H9 (cell line): ENCODE data around the gene ATF3. TPM values are rescaled to one million over a fixed set of nuclear protein-coding genes. Genes with fewer than 3 reads are reported as not detected.

Experiments
- DNase-seq: peaks from one replicate; pipeline ENCODE4 v3.0.0-alpha.2; 2017
- H2AFZ ChIP-seq: one replicate; pipeline ENCODE4 v1.6.1; 2013; ENCODE audit warnings: mild to moderate bottlenecking, low read length, control low read depth, moderate library complexity
- H2AK5ac ChIP-seq: 2 replicates; pipeline ENCODE4 v1.6.1; 2013; ENCODE audit warnings: low read length, control low read depth, mixed read lengths; ENCODE audit not compliant: insufficient read length
- H2BK120ac ChIP-seq: one replicate; pipeline ENCODE4 v1.6.1; 2013; ENCODE audit warnings: low read depth, mild to moderate bottlenecking, low read length, control low read depth, inconsistent platforms; ENCODE audit not compliant: poor library complexity, severe bottlenecking
- H2BK12ac ChIP-seq: 2 replicates; pipeline ENCODE4 v1.6.1; 2013; ENCODE audit warnings: low read length, control low read depth, mixed read lengths, low read depth; ENCODE audit not compliant: insufficient read length
- H2BK15ac ChIP-seq: 2 replicates; pipeline ENCODE4 v1.6.1; 2013; ENCODE audit warnings: low read depth, low read length, control low read depth
- H2BK20ac ChIP-seq: one replicate; pipeline ENCODE4 v1.6.1; 2013; ENCODE audit warnings: low read depth, mild to moderate bottlenecking, low read length, control low read depth, inconsistent platforms; ENCODE audit not compliant: poor library complexity, severe bottlenecking
- H2BK5ac ChIP-seq: 2 replicates; pipeline ENCODE4 v1.6.1; 2013; ENCODE audit warnings: low read length, control low read depth, mixed read lengths; ENCODE audit not compliant: insufficient read length
- H3K14ac ChIP-seq: 2 replicates; pipeline ENCODE4 v1.6.1; 2013; ENCODE audit warnings: low read length, control low read depth; ENCODE audit not compliant: insufficient read depth
- H3K18ac ChIP-seq: 2 replicates; pipeline ENCODE4 v1.6.1; 2013; ENCODE audit warnings: low read depth, mild to moderate bottlenecking, mixed read lengths, low read length, control low read depth; ENCODE audit not compliant: insufficient read length
- H3K23ac ChIP-seq: 2 replicates; pipeline ENCODE4 v1.6.1; 2013; ENCODE audit warnings: low read length, control low read depth, mixed read lengths, low read depth; ENCODE audit not compliant: insufficient read length
- H3K23me2 ChIP-seq: 2 replicates; pipeline ENCODE4 v1.6.1; 2013; ENCODE audit warnings: low read depth, mild to moderate bottlenecking, mixed read lengths, low read length, control low read depth; ENCODE audit not compliant: insufficient read length, poor library complexity, severe bottlenecking
- H3K27ac ChIP-seq: 2 replicates; pipeline ENCODE4 v1.5.1; 2013; ENCODE audit warnings: low read length, control low read depth, mixed read lengths, low read depth; ENCODE audit not compliant: insufficient read length
- H3K27me3 ChIP-seq: 2 replicates; pipeline ENCODE4 v1.6.1; 2013; ENCODE audit warnings: low read length, control low read depth, inconsistent platforms; ENCODE audit not compliant: insufficient read depth
- H3K4ac ChIP-seq: 2 replicates; pipeline ENCODE4 v1.6.1; 2013; ENCODE audit warnings: low read depth, mild to moderate bottlenecking, control low read depth, inconsistent platforms, low read length, moderate library complexity
- H3K4me1 ChIP-seq: 2 replicates; pipeline ENCODE4 v1.6.1; 2013; ENCODE audit warnings: low read length, control low read depth, inconsistent platforms; ENCODE audit not compliant: insufficient read depth
- H3K4me2 ChIP-seq: 2 replicates; pipeline ENCODE4 v1.6.1; 2013; ENCODE audit warnings: low read length, control low read depth, mixed read lengths; ENCODE audit not compliant: insufficient read length, insufficient read depth
- H3K56ac ChIP-seq: 2 replicates; pipeline ENCODE4 v1.6.1; 2013; ENCODE audit warnings: low read depth, mild to moderate bottlenecking, mixed read lengths, low read length, control low read depth; ENCODE audit not compliant: insufficient read length
- H3K79me1 ChIP-seq: 2 replicates; pipeline ENCODE4 v1.6.1; 2013; ENCODE audit warnings: low read depth, mild to moderate bottlenecking, moderate library complexity, low read length, control low read depth, inconsistent platforms; ENCODE audit not compliant: insufficient read depth, poor library complexity, severe bottlenecking
- H3K79me2 ChIP-seq: 2 replicates; pipeline ENCODE4 v1.6.1; 2013; ENCODE audit warnings: low read length, control low read depth, inconsistent platforms; ENCODE audit not compliant: insufficient read depth
- H3K9ac ChIP-seq: 2 replicates; pipeline ENCODE4 v1.6.1; 2013; ENCODE audit warnings: low read length, control low read depth, mixed read lengths; ENCODE audit not compliant: insufficient read length; ENCODE audit errors: extremely low read depth
- H3K9me3 ChIP-seq: one replicate; pipeline ENCODE4 v1.6.1; 2013; ENCODE audit warnings: low read depth, low read length, inconsistent platforms; ENCODE audit not compliant: control insufficient read depth
- H3T11ph ChIP-seq: one replicate; pipeline ENCODE4 v1.6.1; 2013; ENCODE audit warnings: mild to moderate bottlenecking, low read length, control low read depth, inconsistent platforms
- H4K20me1 ChIP-seq: one replicate; pipeline ENCODE4 v1.6.1; 2013; ENCODE audit not compliant: control insufficient read depth, insufficient read length, insufficient read depth
- H4K5ac ChIP-seq: 2 replicates; pipeline ENCODE4 v1.6.1; 2013; ENCODE audit warnings: low read depth, mild to moderate bottlenecking, mixed read lengths, low read length, control low read depth; ENCODE audit not compliant: insufficient read length
- H4K8ac ChIP-seq: replicated peaks from 2 replicates; pipeline ENCODE4 v1.6.1; 2013; ENCODE audit warnings: low read length, control low read depth, mixed read lengths, low read depth; ENCODE audit not compliant: insufficient read length
- H4K91ac ChIP-seq: 2 replicates; pipeline ENCODE4 v1.6.1; 2013; ENCODE audit warnings: low read depth, mild to moderate bottlenecking, moderate library complexity, mixed read lengths, low read length, control low read depth; ENCODE audit not compliant: insufficient read length
- H3K27ac Mint-ChIP-seq, 3 experiments: 2 replicates in 2 of 3; 3 replicates in 1 of 3; pipeline ENCODE4 v1.8.0; 2020 to 2021; ENCODE audit warnings: mixed read lengths in 3 of 3, mild to moderate bottlenecking in 1 of 3, moderate library complexity in 1 of 3
- H3K27me3 Mint-ChIP-seq: 2 replicates; pipeline ENCODE4 v1.8.0; 2021; ENCODE audit warnings: low read depth, mild to moderate bottlenecking, moderate library complexity, mixed read lengths
- H3K36me3 Mint-ChIP-seq, 3 experiments: 2 replicates in 2 of 3; 3 replicates in 1 of 3; pipeline ENCODE4 v1.8.0; 2020 to 2021; ENCODE audit warnings: low read depth in 3 of 3, mixed read lengths in 3 of 3; ENCODE audit not compliant: insufficient read depth in 1 of 3
- H3K4me1 Mint-ChIP-seq, 2 experiments: 2 replicates each; pipeline ENCODE4 v1.8.0; 2020; ENCODE audit warnings: mixed read lengths in 2 of 2
- H3K4me3 Mint-ChIP-seq, 2 experiments: 2 replicates in 1 of 2; 3 replicates in 1 of 2; pipeline ENCODE4 v1.8.0; 2020 to 2021; ENCODE audit warnings: mild to moderate bottlenecking in 2 of 2, mixed read lengths in 2 of 2, moderate library complexity in 1 of 2
- H3K9me3 Mint-ChIP-seq, 2 experiments: 2 replicates in 1 of 2; 3 replicates in 1 of 2; pipeline ENCODE4 v1.8.0; 2020; ENCODE audit warnings: mild to moderate bottlenecking in 2 of 2, mixed read lengths in 2 of 2, moderate library complexity in 1 of 2
- WGBS: extraction: QIAGEN DNeasy Blood & Tissue Kit; methylation state at CpG from one replicate; pipeline ENCODE4 v1.1.7; 2013; ENCODE audit warnings: missing lambda C conversion rate, low lambda C conversion rate, mixed read lengths; ENCODE audit not compliant: insufficient read length; ENCODE audit errors: extremely low coverage; 5-methylcytosine and 5-hydroxymethylcytosine counted together
- total RNA-seq: library from RNA; stranded (reverse); gene quantifications from 2 replicates; pipeline ENCODE4 v1.2.1, GENCODE V29; 2021
- TF ChIP-seq, protein P1 (sequence below): fragments of 200-600 bp; sonication (generic); conservative IDR thresholded peaks from 3 replicates; pipeline ENCODE4 v1.8.0; 2021; ENCODE audit warnings: antibody characterized with exemption, mild to moderate bottlenecking

The ATF3 gene
- total RNA-seq, 1 experiment from 2014 or later, result 14.7 TPM

GRCh38 chr1:212583643-212584042 lies 24.9 kb upstream of the ATF3 start:
- TF ChIP-seq, protein P1, sequence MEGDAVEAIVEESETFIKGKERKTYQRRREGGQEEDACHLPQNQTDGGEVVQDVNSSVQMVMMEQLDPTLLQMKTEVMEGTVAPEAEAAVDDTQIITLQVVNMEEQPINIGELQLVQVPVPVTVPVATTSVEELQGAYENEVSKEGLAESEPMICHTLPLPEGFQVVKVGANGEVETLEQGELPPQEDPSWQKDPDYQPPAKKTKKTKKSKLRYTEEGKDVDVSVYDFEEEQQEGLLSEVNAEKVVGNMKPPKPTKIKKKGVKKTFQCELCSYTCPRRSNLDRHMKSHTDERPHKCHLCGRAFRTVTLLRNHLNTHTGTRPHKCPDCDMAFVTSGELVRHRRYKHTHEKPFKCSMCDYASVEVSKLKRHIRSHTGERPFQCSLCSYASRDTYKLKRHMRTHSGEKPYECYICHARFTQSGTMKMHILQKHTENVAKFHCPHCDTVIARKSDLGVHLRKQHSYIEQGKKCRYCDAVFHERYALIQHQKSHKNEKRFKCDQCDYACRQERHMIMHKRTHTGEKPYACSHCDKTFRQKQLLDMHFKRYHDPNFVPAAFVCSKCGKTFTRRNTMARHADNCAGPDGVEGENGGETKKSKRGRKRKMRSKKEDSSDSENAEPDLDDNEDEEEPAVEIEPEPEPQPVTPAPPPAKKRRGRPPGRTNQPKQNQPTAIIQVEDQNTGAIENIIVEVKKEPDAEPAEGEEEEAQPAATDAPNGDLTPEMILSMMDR, result no peak
- Histone ChIP-seq H3K9ac (no peak overlapping the region), H2BK5ac (no peak overlapping the region), H3K18ac (no peak overlapping the region), H2AFZ (no peak overlapping the region), H3K79me2 (no peaks in the 10 kb centered on the region), H3K23me2 (no peaks in the 10 kb centered on the region), H3K23ac (no peak overlapping the region), H3K27ac (no peak overlapping the region), H3K4me2 (no peak overlapping the region), H4K8ac (no peak overlapping the region), H3K27me3 (no peaks in the 10 kb centered on the region), H4K91ac (no peak overlapping the region), H3K79me1 (no peaks in the 10 kb centered on the region), H2BK15ac (no peak overlapping the region), H3K4ac (no peak overlapping the region), H2AK5ac (no peak overlapping the region), H3T11ph (no peak overlapping the region), H2BK12ac (no peak overlapping the region), H4K5ac (no peak overlapping the region), H3K4me1 (no peaks in the 10 kb centered on the region), H2BK120ac (no peak overlapping the region), H4K20me1 (no peaks in the 10 kb centered on the region), H3K9me3 (no peaks in the 10 kb centered on the region), H3K56ac (no peak overlapping the region), H2BK20ac (no peak overlapping the region), H3K14ac (no peak overlapping the region)
- WGBS, result no CpG with 5 or more reads among the region's 7 CpGs
- H3K4me1 Mint-ChIP-seq, result peaks cover 17 to 23% of the 10 kb centered on the region in 2 experiments
- no peak overlapping the region for H3K4me3 Mint-ChIP-seq
- no peak overlapping the region for H3K27ac Mint-ChIP-seq
- H3K27me3 Mint-ChIP-seq, result peaks cover 7% of the 10 kb centered on the region
- H3K36me3 Mint-ChIP-seq, result no peaks in the 10 kb centered on the region
- no peaks in the 10 kb centered on the region for H3K9me3 Mint-ChIP-seq
- DNase-seq, result no peak
